ENCODE measurements around the gene C22orf39.

GRCh38 chr22:19467912-19468311, 20.4 kb upstream of the C22orf39 start:
- no peak for TF ChIP-seq CTCF (conservative IDR thresholded peaks at IDR 0.05; ENCODE audit: low read length)
- no peak for TF ChIP-seq EZH2phosphoT487 (IDR thresholded peaks at IDR 0.05; ENCODE audit: borderline replicate concordance, low read depth, low read length)

Data from OCI-LY7 (cell line).